B cell (primary cell): ENCODE results near the gene CTNNA2. TPM values are rescaled to one million over a fixed set of nuclear protein-coding genes. Genes with fewer than 3 reads are reported as not detected.

ENCODE experiments used
- ATAC-seq: fragments of 200-7000 bp; cut with Tn5 transposase; one replicate; pipeline ENCODE4 v1.10.0; 2021; ENCODE audit warnings: low read depth, mild to moderate bottlenecking, moderate number of reproducible peaks, moderate library complexity
- CTCF ChIA-PET: fragments of 350-600 bp; sonication (Branson Sonifier 250); formaldehyde crosslinking; loops from one replicate; lab custom pipeline; 2021; ENCODE audit warnings: antibody characterized with exemption, inconsistent platforms; lab: Charles Lee
- POLR2A ChIA-PET: fragments of 350-600 bp; sonication (Branson Sonifier 250); formaldehyde crosslinking; loops from one replicate; lab custom pipeline; 2021; ENCODE audit warnings: antibody characterized with exemption; lab: Charles Lee
- DNase-seq: peaks from one replicate; pipeline ENCODE4 v3.0.0; 2013
- H2AFZ ChIP-seq: 2 replicates; pipeline ENCODE4 v1.6.1; 2012; ENCODE audit warnings: mild to moderate bottlenecking, low read depth, low read length; ENCODE audit not compliant: insufficient read depth, poor library complexity, severe bottlenecking
- H3K27ac ChIP-seq, 2 donors: 1 replicate in 1 of 2; 2 replicates in 1 of 2; pipeline ENCODE4 v1.5.1; 2012 to 2013; ENCODE audit warnings: low read length in 2 of 2, mild to moderate bottlenecking in 2 of 2, moderate library complexity in 1 of 2
- H3K27me3 ChIP-seq, 4 experiments: fragments of 200-600 bp in 1 of 4; sonication (generic) in 1 of 4; replicated peaks in 1 of 4; 1 replicate in 2 of 4; 2 replicates in 2 of 4; pipeline versions ENCODE4 v1.6.1 to v1.7.0; 2013 to 2016; ENCODE audit warnings: low read length in 3 of 4, mild to moderate bottlenecking in 2 of 4, mixed read lengths in 1 of 4, moderate library complexity in 1 of 4; ENCODE audit not compliant: insufficient read depth in 4 of 4, control insufficient read depth in 3 of 4; ENCODE audit errors: control extremely low read depth in 1 of 4
- H3K36me3 ChIP-seq, 2 experiments: replicated peaks in 1 of 2; 1 replicate in 1 of 2; 2 replicates in 1 of 2; pipeline versions ENCODE4 v1.6.1 to v1.7.1; 2013; ENCODE audit warnings: low read length in 1 of 2; ENCODE audit not compliant: insufficient read depth in 2 of 2, control insufficient read depth in 1 of 2; ENCODE audit errors: control extremely low read depth in 1 of 2, extremely low read depth in 1 of 2
- H3K4me1 ChIP-seq, 2 donors: fragments of 200-600 bp in 1 of 2; sonication (generic) in 1 of 2; 1 replicate in 1 of 2; 2 replicates in 1 of 2; pipeline versions ENCODE4 v1.5.1 to v1.6.1; 2013 to 2017; ENCODE audit warnings: low read length in 2 of 2; ENCODE audit not compliant: control insufficient read depth in 2 of 2, insufficient read depth in 2 of 2
- H3K4me2 ChIP-seq: replicated peaks from 2 replicates; pipeline ENCODE3; 2012; ENCODE audit warnings: mild to moderate bottlenecking, low read depth, low read length; ENCODE audit not compliant: poor library complexity, severe bottlenecking
- H3K4me3 ChIP-seq, 5 experiments: fragments of 200-600 bp in 1 of 5; sonication (generic) in 1 of 5; 1 replicate in 3 of 5; 2 replicates in 2 of 5; pipeline versions ENCODE4 v1.5.1 to v1.7.0; 2011 to 2016; ENCODE audit warnings: low read length in 4 of 5, mild to moderate bottlenecking in 4 of 5, low read depth in 2 of 5, control low read depth in 1 of 5, moderate library complexity in 1 of 5; ENCODE audit not compliant: insufficient read depth in 1 of 5; ENCODE audit errors: control extremely low read depth in 1 of 5, extremely low read depth in 1 of 5
- H3K79me2 ChIP-seq: fragments of 200-600 bp; sonication (generic); one replicate; pipeline ENCODE4 v1.6.0; 2016; ENCODE audit warnings: low read length; ENCODE audit not compliant: control insufficient read depth, insufficient read depth
- H3K9ac ChIP-seq: fragments of 200-600 bp; sonication (generic); 2 replicates; pipeline ENCODE4 v1.6.1; 2017; ENCODE audit warnings: mild to moderate bottlenecking, low read length, moderate library complexity
- H3K9me3 ChIP-seq, 3 donors: one replicate each; pipeline versions ENCODE4 v1.6.1 to v1.7.1; 2013; ENCODE audit warnings: low read length in 2 of 3; ENCODE audit not compliant: control insufficient read depth in 2 of 3, insufficient read depth in 1 of 3; ENCODE audit errors: control extremely low read depth in 1 of 3
- H4K20me1 ChIP-seq: 2 replicates; pipeline ENCODE4 v1.6.0; 2012; ENCODE audit warnings: mild to moderate bottlenecking, low read length; ENCODE audit not compliant: insufficient read depth, control insufficient read depth, poor library complexity, severe bottlenecking
- H3K27ac Mint-ChIP-seq: one replicate; pipeline ENCODE4 v1.8.0; 2021; ENCODE audit warnings: mixed read lengths
- H3K27me3 Mint-ChIP-seq: one replicate; pipeline ENCODE4 v1.8.0; 2021; ENCODE audit warnings: mixed read lengths
- H3K4me1 Mint-ChIP-seq: one replicate; pipeline ENCODE4 v1.8.0; 2021; ENCODE audit warnings: mixed read lengths
- H3K4me3 Mint-ChIP-seq: one replicate; pipeline ENCODE4 v1.8.0; 2021; ENCODE audit warnings: mixed read lengths
- H3K9me3 Mint-ChIP-seq: one replicate; pipeline ENCODE4 v1.8.0; 2022; ENCODE audit warnings: mixed read lengths; ENCODE audit not compliant: insufficient read depth
- EZH2 ChIP-seq: IDR thresholded peaks from 2 replicates; pipeline ENCODE4 v1.6.1; 2012; ENCODE audit warnings: borderline replicate concordance, low read depth, mild to moderate bottlenecking, moderate library complexity, low read length; ENCODE audit not compliant: insufficient read depth, poor library complexity, severe bottlenecking
- WGBS: methylation state at CpG from one replicate; pipeline ENCODE4 v1.1.5; 2013; ENCODE audit warnings: missing lambda C conversion rate; ENCODE audit not compliant: insufficient coverage; 5-methylcytosine and 5-hydroxymethylcytosine counted together
- intact Hi-C: fragments of 100-400 bp; cut with micrococcal nuclease; formaldehyde crosslinking; loops from one replicate; pipeline ENCODE4 v1.10.0; 2022
- polyA plus RNA-seq: library from polyadenylated mRNA; depleted of rRNA; stranded (reverse); fragments of >200 nt; gene quantifications from 2 replicates; pipeline ENCODE4 v1.2.3, GENCODE V29; 2012
- total RNA-seq, 2 donors: library from RNA; stranded (reverse); fragments of 120-200 nt in 1 of 2; gene quantifications; 1 replicate in 1 of 2; 2 replicates in 1 of 2; pipeline versions ENCODE4 v1.2.3 to v1.2.4, GENCODE V29; 2013 to 2022
- TF ChIP-seq, protein P1 (sequence below): fragments of 200-600 bp; IDR thresholded peaks from one replicate; pipeline ENCODE4 v1.8.0; 2022; ENCODE audit warnings: antibody characterized with exemption, mild to moderate bottlenecking

CTNNA2 gene
- total and polyA plus RNA-seq, 2 donors (not counting 1 experiment from before 2014, with no cell fraction given): not detected

DNA sequence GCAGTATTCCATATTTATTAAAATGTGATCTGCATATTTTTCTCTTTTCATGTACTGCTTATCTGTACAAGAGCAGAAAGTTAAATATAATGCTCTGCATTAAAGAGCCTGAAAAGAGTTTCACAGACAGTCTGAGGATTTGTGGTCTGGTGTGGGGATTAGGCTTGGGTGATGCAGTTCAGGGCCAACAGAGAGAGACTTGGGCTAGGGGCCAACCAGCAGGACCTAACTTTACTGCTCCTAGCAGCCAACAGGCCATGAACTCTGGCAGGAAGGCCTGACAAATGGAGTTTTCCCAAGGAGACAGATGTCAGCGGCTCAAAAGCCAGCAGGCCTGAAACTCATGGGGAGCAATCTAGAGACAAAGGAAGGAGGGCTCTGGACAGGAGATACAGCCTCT is 622.1 kb downstream of the CTNNA2 start:
- ChIA-PET CTCF (no interaction called here), POLR2A (no interaction called here)
- Histone ChIP-seq H2AFZ (no peak overlapping the region), H3K9me3 (no peaks in the 10 kb centered on the region), H3K4me1 (no peaks in the 10 kb centered on the region), H3K36me3 (no peaks in the 10 kb centered on the region), H3K27me3 (no peaks in the 10 kb centered on the region), H3K9ac (no peak overlapping the region), H3K27ac (no peak overlapping the region), H3K4me2 (no peak overlapping the region), H3K4me3 (no peak overlapping the region), H4K20me1 (no peaks in the 10 kb centered on the region), H3K79me2 (no peaks in the 10 kb centered on the region)
- 80% methylated on average over 1 of the region's 1 CpG for WGBS
- no peak overlapping the region for H3K4me3 Mint-ChIP-seq
- no peak overlapping the region for H3K27ac Mint-ChIP-seq
- intact Hi-C loops: no loop called here
- ATAC-seq (no peak), DNase-seq (no peak)
- TF ChIP-seq EZH2: no peak
- TF ChIP-seq, protein P1, sequence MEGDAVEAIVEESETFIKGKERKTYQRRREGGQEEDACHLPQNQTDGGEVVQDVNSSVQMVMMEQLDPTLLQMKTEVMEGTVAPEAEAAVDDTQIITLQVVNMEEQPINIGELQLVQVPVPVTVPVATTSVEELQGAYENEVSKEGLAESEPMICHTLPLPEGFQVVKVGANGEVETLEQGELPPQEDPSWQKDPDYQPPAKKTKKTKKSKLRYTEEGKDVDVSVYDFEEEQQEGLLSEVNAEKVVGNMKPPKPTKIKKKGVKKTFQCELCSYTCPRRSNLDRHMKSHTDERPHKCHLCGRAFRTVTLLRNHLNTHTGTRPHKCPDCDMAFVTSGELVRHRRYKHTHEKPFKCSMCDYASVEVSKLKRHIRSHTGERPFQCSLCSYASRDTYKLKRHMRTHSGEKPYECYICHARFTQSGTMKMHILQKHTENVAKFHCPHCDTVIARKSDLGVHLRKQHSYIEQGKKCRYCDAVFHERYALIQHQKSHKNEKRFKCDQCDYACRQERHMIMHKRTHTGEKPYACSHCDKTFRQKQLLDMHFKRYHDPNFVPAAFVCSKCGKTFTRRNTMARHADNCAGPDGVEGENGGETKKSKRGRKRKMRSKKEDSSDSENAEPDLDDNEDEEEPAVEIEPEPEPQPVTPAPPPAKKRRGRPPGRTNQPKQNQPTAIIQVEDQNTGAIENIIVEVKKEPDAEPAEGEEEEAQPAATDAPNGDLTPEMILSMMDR: no peak
- H3K27me3 Mint-ChIP-seq: no peaks in the 10 kb centered on the region
- peaks cover 5% of the 10 kb centered on the region for H3K9me3 Mint-ChIP-seq
- H3K4me1 Mint-ChIP-seq: no peaks in the 10 kb centered on the region

DNA sequence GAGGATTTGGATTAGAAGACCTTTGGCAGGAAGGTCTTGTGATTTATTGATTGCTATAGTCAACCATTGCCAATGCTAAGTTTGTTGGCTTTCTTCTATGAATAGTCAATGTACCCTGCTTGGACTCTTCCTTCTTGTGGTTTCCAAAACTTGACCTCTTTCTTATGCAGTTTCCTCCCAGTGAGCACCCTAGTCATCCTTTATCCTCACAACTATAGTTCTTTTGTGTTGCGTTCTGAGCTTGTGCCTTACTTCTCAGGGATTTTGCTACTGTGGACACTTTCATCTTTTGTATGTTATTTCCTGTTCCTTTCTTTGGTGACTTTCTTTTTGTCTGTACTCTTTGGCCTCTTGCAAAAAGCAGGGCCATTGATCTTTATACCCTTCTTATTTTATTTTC is 623.5 kb downstream of the CTNNA2 start:
- no peak overlapping the region for H3K4me3 Mint-ChIP-seq
- DNase-seq: no peak
- Histone ChIP-seq H3K9me3 (no peaks in the 10 kb centered on the region), H3K4me3 (no peak overlapping the region), H3K9ac (no peak overlapping the region), H3K4me2 (no peak overlapping the region), H3K4me1 (no peaks in the 10 kb centered on the region), H4K20me1 (no peaks in the 10 kb centered on the region), H2AFZ (no peak overlapping the region), H3K27me3 (no peaks in the 10 kb centered on the region), H3K36me3 (no peaks in the 10 kb centered on the region), H3K79me2 (no peaks in the 10 kb centered on the region), H3K27ac (no peak overlapping the region)
- ATAC-seq: no peak
- peaks cover 5% of the 10 kb centered on the region for H3K9me3 Mint-ChIP-seq
- H3K4me1 Mint-ChIP-seq: no peaks in the 10 kb centered on the region
- ChIA-PET POLR2A (no interaction called here), CTCF (no interaction called here)
- intact Hi-C loops: no loop called here
- TF ChIP-seq, protein P1: no peak
- no peak for TF ChIP-seq EZH2
- no CpG with 5 or more reads among the region's 1 CpG for WGBS
- no peak overlapping the region for H3K27ac Mint-ChIP-seq
- H3K27me3 Mint-ChIP-seq: no peaks in the 10 kb centered on the region
